Effector CD4-positive, alpha-beta T cell (primary cell): ENCODE results near the gene NRAS.

ENCODE experiments used
- DNase-seq: peaks from one replicate; pipeline ENCODE4 v3.0.0-alpha.2; 2020

Gene NRAS

DNA sequence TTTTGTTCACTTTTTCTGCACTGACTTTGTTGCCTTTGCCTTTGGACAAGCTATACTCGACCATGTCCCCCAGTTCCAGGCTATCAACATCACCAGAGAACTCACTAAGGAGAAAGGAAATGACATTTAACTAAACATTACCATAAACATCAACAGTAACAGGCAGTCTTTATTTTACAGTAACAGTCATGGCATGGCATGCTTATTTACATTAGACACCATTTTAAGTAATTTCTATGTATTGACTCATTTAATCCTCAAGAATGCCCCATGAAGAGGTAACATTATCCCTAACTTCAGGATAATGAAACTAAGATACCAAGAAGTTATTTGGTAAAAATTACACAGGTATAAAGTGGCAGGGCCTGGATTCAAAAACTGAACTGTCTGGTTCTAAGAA lies 8.7 kb upstream of the NRAS start:
- DNase-seq = no peak

DNA sequence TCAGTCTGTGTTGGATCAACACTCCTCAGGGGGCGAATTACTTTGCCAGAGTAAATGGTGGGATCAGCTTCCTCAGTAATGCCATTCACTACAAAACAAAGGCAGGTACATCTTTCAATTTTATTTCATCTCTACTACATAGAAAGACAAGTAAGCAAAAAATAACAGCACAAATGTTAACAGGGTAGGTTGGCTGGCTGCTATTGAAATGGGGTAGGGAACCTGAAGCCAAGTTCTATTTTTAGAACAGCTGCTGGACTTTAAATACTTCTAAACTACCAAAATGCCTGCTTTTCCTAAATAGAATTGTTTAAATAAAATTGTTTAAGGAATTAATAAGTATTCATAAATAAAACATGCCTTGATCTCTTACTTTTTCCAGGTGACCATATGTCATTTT lies 7.3 kb upstream of the NRAS start:
- DNase-seq = no peak

DNA sequence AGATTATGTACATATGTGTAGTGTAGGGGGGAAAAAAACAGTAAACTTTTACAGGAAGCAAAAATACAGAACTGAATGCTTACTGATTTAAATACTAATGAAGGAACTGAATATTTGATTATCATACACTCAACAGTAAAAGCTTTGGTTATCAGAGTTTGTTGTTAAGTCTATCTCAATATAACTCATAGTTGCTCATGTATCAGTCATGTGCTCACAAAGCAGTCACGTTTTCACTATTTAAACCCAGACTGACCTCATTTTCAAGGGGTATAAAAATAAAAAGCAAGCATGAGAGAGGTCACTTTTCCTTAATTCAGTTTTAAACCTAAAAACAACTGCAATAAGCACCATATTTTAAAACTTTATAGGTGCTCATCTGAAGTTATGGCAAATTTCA lies 6.9 kb upstream of the NRAS start:
- no peak for DNase-seq

DNA sequence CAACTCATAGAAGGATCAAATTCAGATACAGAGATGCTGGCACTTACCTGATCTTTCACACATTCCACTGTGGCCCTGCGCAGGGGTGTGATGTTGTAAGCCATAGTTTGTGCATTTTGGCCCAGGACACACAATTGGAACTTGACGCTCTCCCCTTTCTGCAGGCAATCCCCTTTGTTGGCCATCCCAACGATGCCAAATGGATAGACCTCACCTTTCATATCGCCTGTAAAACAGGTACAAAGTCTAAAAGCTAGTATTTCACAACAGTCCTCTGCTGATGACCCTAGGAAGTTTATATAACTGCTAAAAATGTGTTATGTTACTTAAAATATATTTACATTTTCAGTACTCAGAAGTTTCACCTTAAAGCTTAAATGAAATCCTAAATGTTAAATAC lies 3.9 kb upstream of the NRAS start:
- DNase-seq = no peak

DNA sequence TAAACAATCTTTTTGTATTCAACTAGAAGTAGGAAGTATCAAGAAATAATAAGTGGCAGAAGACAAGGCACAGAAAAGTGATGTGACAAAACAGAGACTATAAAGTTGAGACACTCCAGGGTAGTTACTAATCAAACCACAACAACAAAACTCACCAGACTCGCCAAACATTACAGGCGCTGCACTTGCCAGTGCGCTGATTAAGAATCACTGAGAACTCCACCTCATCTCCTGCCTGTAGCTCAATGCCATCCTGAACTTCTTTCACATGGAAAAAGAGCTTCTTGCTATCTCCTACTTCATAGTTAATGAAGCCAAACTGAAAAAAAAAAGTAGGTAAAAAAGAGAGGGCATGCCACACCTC lies 2.8 kb upstream of the NRAS start:
- no peak for DNase-seq

DNA sequence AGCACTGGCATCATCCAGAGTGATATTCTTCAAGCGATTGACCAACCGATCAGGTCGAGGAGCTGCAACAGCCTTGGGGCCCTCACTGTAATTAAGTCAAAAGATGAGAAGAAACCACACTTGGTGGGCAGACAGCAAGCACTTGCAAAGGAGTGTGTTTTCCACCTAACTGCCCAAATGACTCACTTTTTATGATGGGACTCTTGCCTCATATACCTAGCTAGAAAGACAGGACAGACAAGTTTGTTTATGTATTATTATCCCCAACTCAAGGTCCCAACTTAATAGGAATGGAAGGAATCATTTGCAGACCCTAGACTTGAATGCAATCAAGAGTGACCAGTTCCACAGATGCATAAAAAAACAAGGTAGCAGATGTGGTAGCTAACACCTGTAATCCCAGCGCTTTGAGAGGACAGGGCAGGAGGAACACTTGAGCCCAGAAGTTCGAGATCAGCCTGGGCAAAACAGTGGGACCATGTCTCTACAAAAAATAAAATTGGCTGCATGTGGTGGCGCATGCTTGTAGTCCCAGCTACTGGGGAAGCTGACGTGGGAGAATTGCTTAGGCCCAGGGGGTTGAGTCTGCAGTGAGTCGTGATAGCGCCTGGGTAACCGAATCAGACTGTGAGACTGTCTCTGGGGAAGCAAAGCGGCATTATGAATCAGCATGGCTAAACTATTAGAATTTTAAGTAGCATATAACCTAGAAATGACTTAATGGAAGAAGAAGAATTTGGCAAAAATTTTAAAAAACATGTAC lies 2.3 kb upstream of the NRAS start:
- DNase-seq = no peak

DNA sequence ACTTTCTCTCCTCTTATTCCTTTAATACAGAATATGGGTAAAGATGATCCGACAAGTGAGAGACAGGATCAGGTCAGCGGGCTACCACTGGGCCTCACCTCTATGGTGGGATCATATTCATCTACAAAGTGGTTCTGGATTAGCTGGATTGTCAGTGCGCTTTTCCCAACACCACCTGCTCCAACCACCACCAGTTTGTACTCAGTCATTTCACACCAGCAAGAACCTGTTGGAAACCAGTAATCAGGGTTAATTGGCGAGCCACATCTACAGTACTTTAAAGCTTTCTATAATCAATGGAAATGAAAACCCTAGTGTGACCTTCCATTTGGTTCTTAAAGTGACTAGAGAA lies 643 bp downstream of the NRAS start:
- no peak for DNase-seq

DNA sequence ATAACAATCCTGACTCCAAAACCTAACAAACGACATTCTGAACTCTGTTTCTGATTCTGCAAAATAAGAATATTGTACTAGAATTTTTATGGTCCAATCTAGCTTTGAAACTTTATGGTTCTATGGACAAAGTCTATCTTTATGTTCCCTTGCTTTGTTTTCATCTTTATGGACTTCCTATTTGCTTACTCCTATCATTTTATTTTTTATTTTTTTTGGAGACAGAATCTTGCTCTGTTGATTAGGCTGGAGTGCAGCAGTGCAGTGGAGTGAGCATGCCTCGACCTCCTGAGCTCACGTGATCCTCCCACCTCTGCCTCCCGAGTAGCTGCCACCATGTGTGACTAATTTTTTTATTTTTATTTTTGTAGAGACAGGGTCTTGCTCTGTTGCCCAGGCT lies 3.6 kb downstream of the NRAS start:
- no peak for DNase-seq

DNA sequence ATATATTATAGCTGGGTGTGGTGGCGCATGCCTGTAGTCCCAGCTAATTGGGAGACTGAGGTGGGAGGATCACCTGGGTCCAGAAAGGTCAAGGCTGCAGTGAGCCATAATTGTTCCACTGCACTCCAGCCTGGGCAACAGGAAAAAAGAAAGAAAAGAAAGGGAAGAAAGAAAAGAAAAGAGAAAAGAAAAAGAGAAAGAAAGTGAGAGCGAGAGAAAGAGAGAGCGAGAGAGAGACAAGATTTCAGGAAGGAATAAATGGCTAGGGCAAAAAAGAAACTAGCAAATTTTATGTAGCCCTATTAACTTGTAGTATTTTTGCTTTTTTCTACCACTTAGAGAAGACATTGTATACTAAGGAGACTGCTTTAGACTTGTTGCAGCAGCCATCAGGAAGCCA lies 6.2 kb downstream of the NRAS start:
- no peak for DNase-seq

DNA sequence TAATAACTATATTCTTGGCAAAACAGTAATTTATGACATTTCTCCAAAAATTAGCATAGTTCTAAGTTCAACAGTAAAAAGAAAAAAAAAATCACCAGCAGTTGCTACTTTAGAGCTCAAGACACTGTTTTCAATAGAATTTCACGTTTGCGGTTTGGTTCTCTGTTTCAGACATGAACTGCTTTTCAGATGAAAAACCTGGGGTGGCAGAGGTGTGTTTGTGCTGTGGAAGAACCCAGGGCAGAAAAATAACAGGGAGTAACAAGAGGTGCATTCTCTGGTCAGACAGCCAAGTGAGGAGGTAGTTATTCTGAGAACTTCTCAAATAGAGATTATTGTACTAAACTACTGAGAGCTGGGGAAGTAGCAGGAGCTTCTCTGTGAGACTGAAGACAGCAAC lies 9.0 kb downstream of the NRAS start:
- no peak for DNase-seq

DNA sequence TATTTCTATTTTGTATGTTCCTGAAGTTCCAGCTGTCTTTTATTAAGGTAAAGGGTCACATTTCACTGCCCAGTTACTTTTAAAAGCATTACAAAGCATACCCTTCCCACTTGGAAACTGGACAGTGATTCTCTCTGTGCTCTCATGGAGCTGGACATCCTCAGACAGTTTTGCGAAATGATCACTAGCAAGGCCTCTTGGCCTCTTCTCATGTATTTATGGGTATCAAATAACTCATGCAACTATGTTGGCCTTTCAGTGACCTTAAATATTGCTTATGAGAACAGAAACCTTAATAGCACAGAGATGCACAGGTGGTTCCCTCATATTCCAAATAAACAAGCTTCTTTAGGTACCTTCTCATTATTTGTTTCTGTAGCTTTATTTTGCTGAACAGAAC lies 13.3 kb downstream of the NRAS start:
- no peak for DNase-seq

DNA sequence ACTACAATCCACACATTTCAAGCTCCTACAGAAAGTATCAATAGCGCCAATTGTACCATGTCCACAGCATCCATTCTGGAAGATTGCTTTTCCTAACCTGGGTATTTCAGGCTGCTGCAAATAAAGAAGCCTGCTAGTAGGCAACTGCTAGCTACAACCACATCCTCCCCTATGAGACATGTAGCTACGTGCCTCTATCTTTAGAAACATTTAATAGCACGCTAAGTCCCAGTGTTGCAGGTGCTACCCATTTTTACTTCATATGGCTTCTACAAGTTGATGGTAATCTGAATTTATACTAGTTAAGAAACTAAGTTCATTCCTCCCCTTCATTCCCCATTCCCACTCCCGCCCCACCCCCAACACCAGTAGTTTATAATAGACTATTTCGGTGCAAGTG lies 13.8 kb downstream of the NRAS start:
- DNase-seq = no peak

DNA sequence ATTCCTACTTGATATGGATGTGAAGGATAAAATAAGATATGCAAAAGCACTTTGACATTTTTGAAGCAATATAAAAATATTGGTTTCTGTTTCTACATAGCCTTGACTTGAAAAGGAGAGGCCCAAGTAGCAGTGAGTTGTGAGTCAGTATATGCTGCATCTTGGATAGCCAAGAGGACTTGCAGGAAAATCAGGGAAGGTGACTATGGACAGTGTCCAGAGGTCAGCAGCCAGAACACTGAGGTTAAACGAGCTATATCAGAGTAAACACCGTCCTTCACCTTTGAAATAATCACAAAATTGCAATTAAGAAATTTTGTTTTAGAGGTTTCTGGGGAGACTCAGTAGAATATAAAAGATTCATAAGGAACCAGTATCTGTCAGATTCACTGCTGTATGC lies 14.6 kb downstream of the NRAS start:
- no peak for DNase-seq

DNA sequence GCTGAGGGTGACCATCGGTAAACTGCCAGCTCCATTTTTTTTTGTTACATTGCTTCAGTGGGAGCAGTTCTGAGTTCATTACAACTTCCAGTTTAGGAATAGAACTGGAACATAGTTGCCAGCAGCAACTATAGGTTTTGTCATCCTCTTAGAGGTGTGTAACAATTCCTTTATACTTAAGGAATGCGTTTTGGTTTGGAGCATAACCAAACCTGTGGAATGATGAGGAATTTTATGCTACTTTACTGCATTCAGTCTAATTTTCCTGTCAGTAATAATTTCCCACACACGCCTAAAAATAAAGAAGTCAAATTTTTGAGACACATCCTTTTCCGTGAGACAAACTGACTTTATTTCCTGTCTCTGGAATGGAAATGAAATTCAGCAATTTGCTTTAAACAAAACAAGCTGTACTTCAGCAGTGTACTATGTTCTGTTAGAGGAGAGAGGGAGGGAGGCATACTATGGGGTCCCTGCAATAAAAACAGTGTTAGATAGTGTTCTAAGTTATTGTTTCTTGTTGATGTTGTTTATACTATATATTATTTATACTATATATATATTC lies 16.5 kb downstream of the NRAS start:
- no peak for DNase-seq

DNA sequence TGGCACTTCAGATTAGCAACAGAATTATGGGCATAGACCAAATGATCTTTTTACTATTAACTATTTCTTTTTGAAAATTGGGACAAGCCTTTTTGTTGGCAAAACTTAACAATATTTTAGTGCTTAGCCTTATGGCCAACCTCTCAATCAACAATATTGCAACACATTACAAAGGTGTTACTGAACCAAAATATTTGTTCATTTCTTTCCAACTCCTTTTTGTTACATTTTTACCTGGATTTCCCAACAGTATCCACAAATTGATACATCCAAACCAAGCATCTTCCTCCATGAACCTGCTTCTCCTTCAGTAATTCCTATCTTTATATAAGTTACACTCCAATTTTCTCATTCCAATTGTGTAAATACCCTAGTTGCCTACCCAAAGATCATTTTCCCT lies 19.8 kb downstream of the NRAS start:
- DNase-seq = no peak

DNA sequence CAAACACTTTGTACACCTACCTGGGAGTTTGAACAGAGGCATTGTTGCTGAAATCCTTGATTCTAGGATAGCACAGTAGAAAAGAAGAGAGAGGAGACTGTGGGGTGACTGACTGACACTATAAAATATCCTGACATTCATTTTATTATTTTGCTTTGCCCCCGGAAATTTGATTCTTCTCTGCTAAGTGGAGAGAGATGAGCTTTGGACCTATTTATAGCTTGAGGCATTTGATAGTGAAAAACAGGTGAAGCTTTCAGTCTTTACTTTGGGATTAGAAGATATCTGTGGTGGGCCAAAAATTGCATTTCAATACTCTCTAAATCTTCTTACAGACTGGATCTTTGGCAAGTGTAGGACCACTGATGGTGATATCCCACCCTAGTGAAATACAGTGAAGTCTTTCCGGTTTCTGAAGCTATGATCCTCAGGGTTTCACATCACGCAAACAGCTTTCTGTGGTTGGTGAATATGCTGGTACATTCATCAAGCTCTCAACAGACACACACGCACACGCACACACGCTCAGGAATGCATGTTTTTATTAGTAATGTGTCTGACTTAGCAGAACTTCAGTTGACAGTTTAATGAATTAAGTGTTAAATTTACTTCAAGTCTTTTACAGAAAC lies 21.0 kb downstream of the NRAS start, which contains the start of gene AMPD1:
AMPD1 (minus strand) TSS at position 117 of the 629 bp plus-strand sequence; CDS start at position 42, 75 bp downstream.
- no peak for DNase-seq

DNA sequence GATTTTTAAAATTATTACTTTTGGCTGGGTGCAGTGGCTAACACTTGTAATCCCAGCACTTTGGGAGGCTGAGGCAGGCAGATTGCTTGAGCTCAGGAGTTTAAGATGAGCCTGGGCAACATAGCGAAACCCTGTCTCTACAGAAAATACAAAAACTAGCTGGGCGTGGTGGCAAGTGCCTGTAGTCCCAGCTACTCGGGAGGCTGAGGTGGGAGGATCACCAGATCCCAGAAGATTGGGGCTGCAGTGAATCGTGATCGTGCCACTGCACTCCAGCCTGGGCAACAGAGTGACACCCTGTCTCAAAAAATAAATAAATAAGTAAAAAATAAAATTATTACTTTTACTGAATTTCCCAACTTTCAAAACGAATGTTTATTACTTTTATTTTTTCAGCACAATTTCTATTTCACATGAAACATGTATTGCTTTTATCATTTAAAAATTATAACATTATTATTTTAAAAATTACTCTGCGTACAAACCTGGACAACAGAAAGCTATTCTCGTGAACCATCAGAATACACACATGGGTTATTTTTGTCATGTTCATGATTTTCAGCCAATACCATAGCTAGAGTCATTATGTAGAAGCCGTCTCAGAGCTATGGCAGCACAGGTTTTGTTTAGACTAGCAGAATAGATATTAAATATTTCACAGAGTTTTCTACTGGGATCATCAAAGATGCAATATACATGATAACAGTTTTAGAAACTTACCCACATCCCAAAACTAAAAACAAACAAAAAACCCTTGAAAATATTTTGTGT lies 21.8 kb downstream of the NRAS start:
- DNase-seq = no peak

DNA sequence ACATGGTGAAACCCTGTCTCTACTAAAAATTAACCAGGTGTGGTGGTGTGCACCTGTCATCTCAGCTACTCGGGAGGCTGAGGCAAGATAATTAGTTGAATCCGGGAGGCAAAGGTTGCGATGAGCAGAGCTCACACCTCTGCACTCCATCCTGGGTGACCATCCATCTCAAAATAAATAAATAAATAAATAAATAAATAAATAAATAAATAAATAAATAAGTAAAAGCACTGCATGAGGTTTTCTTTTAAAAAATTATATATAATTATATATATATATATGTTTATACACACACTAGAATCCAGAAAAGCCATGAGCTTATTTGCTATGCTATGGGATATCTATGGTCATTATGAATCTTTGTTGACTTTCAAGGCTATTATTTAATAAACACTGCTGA lies 23.6 kb downstream of the NRAS start:
- no peak for DNase-seq

DNA sequence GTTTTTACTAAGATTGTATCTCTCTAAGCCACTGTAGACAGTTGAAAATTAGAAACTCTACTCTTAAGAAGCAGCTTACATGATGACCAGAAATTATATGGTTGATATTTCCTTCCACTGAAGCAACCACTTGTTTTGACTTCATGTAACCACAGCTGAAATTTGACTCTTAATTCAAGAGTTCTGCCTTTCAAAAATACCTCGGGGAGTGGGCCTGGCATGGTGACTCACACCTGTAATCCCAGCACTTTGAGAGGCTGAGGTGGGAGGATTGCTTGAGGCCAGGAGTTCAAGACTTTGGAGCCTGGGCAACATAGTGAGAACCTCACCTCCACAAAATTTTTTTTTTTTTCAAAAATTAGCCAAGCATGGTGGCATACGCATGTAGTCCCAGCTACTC lies 25.5 kb downstream of the NRAS start:
- DNase-seq = no peak

DNA sequence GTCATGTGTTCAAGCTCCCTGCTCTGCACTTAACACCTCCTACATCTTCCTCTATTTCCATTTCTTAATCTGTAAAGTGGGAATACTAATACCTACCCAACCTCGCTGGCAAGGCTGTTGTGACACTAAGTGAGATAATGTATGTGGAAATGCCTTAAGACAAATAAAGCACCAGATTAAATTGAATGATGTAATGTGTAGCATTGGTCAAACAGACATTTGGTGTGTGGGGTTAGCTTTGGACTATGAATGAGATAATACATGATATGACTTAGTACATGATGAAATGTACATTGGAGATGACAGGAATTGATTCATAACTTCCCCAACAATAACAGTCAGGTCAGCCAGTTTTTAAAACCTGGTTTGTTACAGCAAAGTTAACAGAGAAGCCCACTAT lies 26.4 kb downstream of the NRAS start:
- no peak for DNase-seq

DNA sequence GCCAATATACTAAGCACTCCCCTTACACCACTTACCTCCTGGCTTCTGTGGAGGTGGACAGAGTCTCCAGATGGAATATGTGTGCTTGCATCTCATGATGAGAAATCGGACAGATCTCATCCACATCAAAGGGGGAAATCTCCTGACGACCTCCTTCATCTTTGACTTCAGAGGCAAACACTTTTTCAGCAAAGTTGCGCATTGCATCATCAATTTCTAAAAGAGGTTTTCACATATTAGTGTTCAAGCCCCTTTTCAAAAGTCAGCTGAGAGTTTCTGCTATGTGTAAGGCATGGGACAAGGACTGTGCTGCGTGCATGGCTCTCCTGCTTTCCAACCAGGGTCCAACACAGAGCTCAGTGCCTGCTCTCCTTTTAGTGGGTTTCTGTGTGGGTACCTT lies 28.0 kb downstream of the NRAS start:
- DNase-seq = no peak

DNA sequence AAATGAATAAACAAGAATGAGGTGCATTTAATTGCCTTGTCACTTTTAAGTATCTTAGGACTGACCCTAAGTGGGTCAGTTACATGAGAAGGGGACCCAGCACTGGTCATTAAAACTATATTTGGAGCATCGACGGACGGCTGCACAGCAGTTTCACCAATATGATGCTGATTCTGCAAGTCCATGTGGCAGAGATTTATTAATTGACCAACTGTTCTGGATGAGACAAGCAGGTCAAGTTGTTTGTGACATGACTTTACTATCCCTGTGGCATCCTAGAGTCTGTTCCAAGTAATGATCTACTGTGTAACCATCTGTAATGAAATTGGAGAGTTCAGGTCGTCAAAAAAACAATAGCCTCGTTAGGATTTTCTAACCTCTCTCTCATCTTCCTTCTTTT lies 30.7 kb downstream of the NRAS start:
- no peak for DNase-seq

DNA sequence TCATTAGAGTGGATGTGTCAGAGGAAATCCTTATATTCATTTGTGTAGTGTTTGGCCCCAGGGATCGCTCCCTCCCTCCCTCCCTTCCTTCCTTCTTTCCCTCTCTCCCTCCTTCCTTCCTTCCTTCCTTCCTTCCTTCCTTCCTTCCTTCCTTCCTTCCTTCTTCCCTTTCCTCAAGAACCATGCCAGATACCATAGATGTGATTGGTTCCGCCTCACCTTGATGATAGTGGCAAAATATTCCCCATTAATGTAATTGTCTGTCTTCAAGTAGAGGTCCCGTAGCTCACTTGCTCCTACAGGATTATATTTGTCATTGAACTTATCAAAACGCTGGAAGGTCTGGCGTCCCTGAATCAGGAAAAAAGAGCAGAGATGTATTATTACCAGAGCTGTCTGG lies 38.9 kb downstream of the NRAS start:
- no peak for DNase-seq

DNA sequence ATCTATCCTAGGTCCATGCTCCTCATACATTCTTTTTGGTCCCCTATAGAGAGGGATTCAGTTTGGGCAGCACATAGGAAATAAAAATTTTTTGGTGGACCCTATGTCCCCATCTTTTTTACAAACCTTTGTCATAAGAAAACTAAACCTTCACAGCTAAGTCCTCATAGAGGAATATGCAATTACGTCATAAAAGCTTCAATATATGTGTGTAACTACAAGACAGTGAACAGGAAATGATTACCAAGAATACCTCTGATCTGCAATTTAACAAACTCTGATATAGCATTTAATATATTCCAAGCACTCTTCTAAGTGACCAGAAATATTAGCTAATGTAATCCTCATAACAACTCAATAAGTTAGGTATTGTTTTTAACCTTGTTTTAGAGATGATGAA lies 40.5 kb downstream of the NRAS start:
- no peak for DNase-seq
